NOMO-1 treated with DMSO at 0.1 percent for 48 hours (cell line): ENCODE results near the gene ASPDH.
A peak's percentile ranks its signal among the peaks of the same experiment; 100 is the strongest.
"Not testable (repeated sequence)": the region's sequence is repeated elsewhere in the genome, so short reads cannot be mapped to it uniquely, and the experiment has no call there.

Source experiments
- DNase-seq: peaks from one replicate; lab custom pipeline; 2025; ENCODE audit not compliant: unreplicated experiment; lab: John Stamatoyannopoulos, UW

Gene ASPDH

GRCh38 chr19:50548191-50549058, 34.7 kb upstream of the ASPDH start:
- DNase-seq = no peak

DNA sequence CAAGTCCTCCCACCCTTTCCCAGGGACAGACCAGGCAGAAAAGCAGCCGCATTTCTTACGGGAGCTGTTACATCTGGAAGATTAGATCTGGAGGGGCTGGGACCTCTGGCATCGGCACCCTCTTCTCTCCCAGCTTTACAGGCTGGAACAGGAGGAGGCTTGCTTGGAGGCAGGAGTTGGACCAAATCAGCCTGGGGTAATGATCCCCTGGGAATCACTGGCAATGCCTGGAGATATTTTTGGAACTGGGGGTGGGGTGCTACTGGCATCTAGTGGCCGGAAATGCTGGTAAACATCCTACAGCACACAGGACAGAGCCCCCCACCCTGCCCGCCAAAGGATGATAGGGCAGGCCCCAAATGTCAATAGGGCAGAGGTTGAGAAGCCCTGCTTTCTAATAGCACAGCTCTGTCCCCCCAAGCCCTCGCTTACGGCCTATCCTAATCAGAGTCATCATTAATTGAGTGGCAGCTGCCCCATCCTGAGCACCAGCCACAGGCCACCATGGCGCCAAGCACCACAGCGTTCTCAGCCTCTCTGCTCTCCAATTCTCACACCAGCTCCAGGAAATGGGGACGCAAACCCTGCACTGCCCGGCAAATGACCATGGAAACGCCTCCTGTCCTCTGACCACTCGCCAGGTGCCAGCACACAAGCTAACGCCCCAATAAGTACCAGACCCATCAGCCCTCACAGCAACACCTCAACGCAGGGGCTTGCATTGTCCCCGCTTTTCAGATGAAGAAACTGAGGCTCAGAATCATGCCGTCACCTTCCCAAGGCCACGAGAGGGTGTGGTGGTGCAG, 33.9 kb upstream of the ASPDH start:
- DNase-seq = no peak

DNA sequence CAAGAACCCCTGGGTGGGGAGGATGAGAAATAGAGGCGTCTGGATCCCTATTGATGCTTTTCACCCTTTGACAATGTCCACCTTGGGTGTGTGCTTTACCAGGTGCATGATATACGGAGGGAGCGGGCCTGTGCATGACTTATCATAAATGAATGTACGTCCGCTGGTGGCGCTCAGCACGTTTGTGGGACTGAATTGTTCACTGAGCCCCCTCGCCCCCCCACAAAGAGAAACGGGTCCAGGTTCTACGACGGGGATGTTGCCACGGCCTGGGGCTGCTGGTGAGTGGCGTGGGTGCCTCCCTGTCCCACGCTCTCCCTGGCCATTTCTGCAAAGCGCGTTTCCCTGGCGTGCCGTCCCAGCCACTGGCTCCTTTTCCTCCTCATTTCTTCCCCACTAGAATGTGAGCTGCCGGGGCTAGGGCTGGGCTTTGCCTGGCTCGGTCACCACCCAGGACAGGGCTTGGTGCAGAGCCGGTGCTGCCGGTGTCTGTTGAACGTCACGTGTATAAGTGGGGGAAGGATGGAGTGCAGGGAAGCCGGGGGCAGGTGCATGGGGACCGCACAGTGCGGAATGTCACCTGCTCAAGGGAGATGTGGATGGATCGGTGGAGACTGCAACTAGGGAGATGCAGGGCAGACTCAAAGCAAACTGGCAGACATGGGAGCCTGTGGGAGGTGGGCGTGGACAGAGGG, 33.0 kb upstream of the ASPDH start:
- DNase-seq = no peak

- DNase-seq = no peak
Measured at GRCh38 chr19:50542943-50543342, 29.2 kb upstream of the ASPDH start.

GRCh38 chr19:50537769-50538230, 24.1 kb upstream of the ASPDH start:
- peak; percentile 55 for DNase-seq

DNA sequence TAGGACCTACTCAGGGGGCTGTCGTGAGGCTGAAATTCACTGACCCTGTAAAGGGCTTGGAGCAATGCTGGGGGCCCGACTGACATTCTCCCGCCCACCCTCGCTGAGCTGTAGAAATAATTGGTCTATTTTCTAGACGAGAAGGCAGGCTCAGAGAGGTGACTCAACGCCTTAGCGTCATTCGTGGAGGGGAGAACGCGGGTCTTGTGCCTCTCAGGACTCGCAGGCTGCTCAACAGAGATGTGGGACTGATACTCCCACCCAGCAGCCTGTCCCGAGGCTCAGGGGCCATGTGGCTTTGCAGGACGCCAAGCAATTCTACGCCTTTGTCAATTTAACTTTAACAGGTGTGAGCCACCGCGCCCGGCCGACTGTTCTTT, 23.6 kb upstream of the ASPDH start:
- DNase-seq = no peak

DNA sequence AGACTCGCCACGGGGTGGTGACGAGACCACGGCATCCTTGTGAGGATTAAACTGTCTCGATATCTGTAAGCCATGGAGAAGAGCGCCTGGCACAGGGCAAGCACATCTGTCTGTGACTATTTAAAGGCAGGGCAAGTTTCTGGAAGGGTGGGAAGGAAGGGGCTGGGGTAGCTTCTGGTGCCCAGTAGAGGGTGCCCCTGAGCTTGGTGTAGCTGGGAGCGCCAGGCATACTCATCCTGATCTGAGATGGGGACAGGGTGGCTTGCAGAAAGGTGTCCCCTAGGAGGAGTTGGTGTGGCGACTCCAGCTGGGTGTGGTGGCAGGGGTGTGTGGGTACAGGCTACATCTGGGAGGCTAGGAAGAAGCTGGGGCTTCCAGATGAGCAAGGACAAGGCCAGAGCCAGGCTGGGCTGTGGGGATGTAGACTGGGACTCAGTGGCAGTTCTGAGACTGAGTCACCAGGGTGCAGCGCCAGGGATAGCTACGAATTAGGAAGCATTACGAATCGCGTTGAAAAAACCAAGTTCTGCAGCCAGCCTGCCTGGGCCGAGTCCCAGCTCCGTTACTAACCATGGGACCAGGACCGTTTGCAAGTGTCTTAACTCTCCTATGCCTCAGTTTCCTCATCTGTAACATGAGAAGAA, 23.1 kb upstream of the ASPDH start:
- no peak for DNase-seq

DNA sequence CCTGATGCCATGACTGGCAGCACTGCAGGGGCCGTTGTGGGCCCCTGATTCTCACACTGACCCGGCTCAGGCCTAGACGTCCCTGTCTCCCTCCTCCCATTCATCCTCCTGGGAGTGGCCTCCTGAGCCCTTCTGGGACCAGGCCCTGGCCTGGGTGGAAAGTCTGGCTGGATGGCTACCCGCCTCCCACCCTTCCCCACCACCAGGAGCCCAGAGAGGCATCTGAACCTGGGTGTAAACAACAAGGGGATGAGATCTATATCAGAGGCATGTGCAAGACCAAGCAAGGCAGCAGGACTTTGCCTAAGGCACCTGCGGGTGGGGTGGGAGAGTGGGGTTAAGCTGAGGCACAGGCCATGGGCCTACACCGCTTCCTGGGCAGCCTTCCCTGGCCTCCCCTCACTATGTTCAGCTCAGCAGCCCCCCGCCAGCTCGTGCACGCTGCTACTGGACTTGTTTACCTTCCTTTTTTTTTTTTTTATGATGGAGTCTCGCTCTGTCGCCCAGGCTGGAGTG, 22.0 kb upstream of the ASPDH start:
- no peak for DNase-seq

GRCh38 chr19:50534478-50534877, 20.8 kb upstream of the ASPDH start:
- DNase-seq = no peak

- DNase-seq = no peak
Measured at GRCh38 chr19:50532952-50533351, 19.2 kb upstream of the ASPDH start.

DNA sequence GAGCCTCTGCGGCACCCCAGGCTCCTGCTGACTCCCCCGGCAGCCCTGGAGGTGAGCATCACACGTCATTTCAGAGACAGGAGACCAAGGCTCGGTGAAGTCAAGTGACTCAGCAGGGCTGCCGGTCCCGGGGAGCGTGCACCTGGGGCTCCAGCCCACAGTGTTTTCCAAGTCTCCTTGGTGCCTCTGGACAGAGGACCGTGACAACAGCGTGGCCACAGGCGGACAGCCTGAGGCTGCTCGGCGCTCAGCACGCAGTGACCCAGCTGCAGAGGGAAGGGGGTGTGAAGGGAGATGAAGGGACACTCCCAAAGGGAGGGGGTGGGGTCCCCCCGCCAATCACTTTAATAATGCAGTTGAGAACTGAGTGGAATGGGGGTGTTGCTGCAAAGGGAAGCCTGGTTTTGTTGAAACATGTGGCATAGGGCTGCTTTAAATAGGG, 17.5 kb upstream of the ASPDH start:
- DNase-seq = no peak

DNA sequence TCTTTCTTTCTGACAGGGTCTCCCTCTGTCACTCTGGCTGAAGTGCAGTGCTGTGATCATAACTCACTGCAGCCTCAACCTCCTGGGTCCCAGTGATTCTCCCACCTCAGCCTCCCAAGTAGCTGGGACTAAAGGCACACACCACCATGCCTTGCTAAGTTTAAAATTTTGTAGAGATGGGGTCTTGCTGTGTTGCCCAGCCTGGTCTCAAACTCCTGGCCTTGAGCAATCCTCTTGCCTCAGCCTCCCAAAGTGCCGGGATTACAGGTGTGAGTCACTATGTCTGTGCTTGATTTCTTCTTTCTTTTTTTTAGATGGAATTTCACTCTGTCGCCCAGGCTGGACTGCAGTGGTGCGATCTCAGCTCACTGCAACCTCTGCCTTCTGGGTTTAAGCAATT, 14.3 kb upstream of the ASPDH start:
- not testable (repeated sequence) for DNase-seq

DNA sequence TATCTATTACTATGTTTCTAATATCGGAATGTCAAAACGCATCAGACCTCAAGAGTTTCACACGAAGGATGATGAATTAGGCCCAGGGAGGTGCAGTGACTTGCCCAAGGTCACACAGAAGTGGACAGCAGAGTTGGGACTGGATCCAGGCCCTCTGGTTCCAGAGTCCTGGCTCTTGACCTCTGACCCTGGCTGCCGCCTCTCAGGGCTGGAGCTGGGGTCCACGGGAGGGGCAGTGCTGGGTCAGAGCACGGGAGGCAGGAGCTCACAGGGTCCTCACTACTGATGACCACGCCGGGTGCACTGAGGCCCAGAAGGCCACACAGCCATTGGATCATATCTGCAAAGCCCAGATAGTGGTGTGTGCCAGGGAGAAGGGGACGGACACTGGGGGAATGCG, 9.2 kb upstream of the ASPDH start:
- DNase-seq = no peak

DNA sequence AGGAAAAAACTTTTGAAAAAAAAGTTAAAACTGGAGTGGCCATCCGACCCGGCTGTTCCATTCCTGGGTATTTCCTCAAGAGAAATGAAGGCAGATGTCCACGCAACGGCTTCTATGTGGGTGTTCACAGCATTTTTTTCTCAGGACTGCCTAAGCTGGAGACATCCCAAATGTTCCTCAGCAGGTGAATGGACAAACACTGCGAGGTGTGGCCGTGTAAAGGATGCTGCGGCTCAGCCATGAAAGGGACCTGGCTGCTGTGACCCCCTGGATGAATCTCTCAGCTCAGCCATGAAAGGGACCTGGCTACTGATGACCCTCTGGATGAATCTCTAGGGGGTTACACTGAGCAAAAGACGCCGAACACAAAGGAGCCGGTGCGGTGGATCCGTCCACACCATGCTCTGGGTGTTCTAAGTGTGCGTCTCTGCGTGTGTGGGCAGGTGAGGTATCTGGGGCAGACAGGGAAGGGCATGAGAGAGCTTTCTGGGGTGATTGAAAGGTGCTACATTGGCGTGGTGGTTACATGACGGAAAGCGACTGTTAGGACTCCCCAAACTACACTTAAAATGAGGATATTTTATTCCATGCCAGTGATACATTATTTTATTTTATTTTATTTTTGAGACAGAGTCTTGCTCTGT, 7.2 kb upstream of the ASPDH start:
- DNase-seq = no peak

DNA sequence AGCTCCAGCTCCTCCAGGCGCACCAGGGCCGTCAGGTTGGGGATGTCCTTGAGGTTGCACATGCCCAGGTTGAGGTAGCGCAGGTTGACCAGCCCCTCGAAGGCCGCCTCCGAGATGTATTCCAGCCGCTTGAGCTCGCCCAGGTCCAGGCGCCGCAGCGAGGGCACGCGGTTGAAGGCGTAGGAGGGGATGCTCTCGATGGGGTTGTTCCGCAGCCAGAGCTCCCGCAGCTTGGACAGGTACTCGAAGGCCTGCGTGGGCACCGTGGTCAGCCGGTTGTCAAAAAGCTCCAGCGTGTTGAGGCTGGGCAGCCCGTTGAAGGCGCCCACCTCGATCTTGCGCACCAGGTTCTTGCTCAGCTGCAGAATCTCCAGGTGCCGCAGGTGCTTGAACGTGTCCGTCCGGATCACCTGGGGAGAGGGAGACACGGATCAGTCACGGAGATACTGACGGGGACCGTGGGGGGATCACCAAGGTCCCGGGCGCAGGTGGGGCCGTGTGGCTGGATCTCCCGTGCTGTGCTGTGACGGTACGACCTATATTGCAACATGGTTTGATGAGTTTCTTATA, 5.4 kb upstream of the ASPDH start:
- DNase-seq = no peak

DNA sequence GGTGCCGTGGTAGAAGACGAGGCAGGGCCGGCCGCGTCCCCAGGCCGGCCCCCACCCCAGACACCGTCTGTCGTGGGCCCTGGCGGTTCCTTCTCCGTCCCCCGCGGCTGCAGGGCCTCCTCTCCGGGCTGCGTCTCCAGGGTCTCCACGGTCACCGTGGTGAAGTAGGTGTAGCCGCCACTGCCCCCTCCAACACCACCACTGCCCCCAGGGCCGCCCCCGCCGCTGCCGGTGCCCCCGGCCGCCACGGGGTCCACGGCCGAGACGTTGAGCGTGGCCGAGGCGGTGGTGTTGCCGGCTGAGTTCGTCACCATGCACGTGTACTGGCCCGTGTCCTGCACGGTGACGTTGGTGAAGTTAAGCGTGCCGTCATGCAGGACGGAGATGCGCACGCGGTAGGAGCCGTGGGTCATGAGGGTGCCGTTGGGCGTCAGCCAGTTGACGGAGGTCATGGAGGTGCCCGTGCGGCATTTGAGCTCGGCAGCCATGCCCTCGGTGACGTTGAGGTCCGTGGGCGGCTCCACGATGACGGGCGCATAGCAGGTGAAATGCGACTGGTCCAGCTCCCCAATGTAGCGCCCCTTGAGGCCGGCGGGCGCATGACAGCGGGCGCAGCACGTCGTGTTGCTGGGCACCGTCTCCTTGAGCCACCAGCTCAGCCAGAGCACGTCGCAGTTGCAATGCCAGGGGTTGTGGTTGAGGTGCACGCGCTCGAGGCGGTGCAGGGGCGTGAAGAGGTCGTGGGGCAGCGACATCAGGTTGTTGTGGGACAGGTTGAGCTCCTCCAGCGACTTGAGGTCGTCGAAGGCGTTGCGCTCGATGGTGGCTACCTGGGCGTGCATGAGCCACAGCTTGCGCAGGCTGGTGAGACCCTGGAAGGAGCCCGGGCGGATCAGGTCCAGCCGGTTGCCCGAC, 4.6 kb upstream of the ASPDH start:
- no peak for DNase-seq

DNA sequence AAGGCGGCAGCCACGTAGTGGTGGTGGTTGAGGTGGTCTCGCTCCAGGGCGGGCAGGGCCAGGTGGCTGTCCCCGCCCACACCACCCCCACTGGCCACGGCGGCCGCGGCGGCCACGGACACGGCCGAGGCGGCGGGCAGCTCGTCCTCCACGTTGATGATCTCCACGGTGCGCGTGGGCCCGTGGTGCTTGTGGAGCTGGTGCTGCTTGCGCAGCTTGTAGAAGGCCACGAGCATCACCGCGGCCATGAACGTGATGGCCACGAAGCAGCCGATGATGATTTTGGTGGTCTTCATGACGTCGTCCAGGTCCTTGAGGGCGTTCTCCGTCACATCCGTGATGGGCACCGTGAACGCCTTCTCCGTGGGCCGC, 4.0 kb upstream of the ASPDH start:
- DNase-seq = no peak

GRCh38 chr19:50516964-50517703, 3.4 kb upstream of the ASPDH start:
- no peak for DNase-seq
